ENCODE measurements around the gene DNAAF1. TPM values are rescaled to one million over a fixed set of nuclear protein-coding genes. Genes with fewer than 3 reads are reported as not detected.

The DNAAF1 gene
- polyA plus RNA-seq, 1 of the 3 experiments (the other 2 are of a cell fraction) = 0.35 TPM

- no peaks in the 10 kb centered on the region for H3K9me3 ChIP-seq
- H3K27me3 ChIP-seq (ENCODE audit: insufficient read depth) = no peaks in the 10 kb centered on the region
- no peak for TF ChIP-seq NRF1 (IDR thresholded peaks at IDR 0.05; ENCODE audit: low read depth, low read length)
- TF ChIP-seq EP300 (IDR thresholded peaks at IDR 0.05; ENCODE audit: borderline replicate concordance in 1 of 2, low read depth in 1 of 2, low read length in 1 of 2) = no peak
- TF ChIP-seq YY1 (IDR thresholded peaks at IDR 0.05; ENCODE audit: low read depth) = no peak
- TF ChIP-seq NFIC (IDR thresholded peaks at IDR 0.05; ENCODE audit: borderline replicate concordance) = no peak
- TF ChIP-seq CHD2 (IDR thresholded peaks at IDR 0.05; ENCODE audit: low read length, partially characterized antibody) = no peak
- no peak for TF ChIP-seq REST (IDR thresholded peaks at IDR 0.05; ENCODE audit: low read depth, low read length)
- no peak overlapping the region for H2AFZ ChIP-seq (ENCODE audit: low read depth)
- H3K9me2 ChIP-seq = no peaks in the 10 kb centered on the region
- no peaks in the 10 kb centered on the region for H3K4me1 ChIP-seq (ENCODE audit: control insufficient read depth in 1 of 2, insufficient read depth in 2 of 2, low read depth in 1 of 2, low read length in 1 of 2)
- no peak overlapping the region for H3K4me3 ChIP-seq (ENCODE audit: low read depth in 2 of 2, low read length in 1 of 2)
- POLR2A ChIA-PET = no interaction called here
- H3K36me3 ChIP-seq (replicated peaks in 1 of 2; ENCODE audit: control insufficient read depth in 1 of 2, insufficient read depth in 2 of 2, low read length in 1 of 2) = no peaks in the 10 kb centered on the region
- no peaks in the 10 kb centered on the region for H4K20me1 ChIP-seq (ENCODE audit: insufficient read depth)
- H3K9ac ChIP-seq = no peak overlapping the region
- no peaks in the 10 kb centered on the region for H3F3A ChIP-seq (replicated peaks; ENCODE audit: insufficient read depth)
- CTCF ChIA-PET = interaction anchor here (1.2 kb wide), 1 partner anchor 114 kb away, joined by 3 read pairs; no protein-coding TSS in a partner anchor
- H3K4me2 ChIP-seq = no peak overlapping the region
- DNase-seq = no peak
- no peaks in the 10 kb centered on the region for H3K79me2 ChIP-seq (ENCODE audit: insufficient read depth)
- WGBS (ENCODE audit: low lambda C conversion rate) = 76% methylated on average over 7 of the region's 7 CpGs
- H3K27ac ChIP-seq (ENCODE audit: low read depth in 2 of 2, low read length in 1 of 2) = no peak overlapping the region
Observed at GRCh38 chr16:84193480-84193879, 48.4 kb downstream of the DNAAF1 start.

- 93% methylated on average over 7 of the region's 11 CpGs for WGBS (ENCODE audit: low lambda C conversion rate)
- H3K4me3 ChIP-seq (ENCODE audit: low read depth in 2 of 2, low read length in 1 of 2) = no peak overlapping the region
- no peaks in the 10 kb centered on the region for H3K36me3 ChIP-seq (replicated peaks in 1 of 2; ENCODE audit: control insufficient read depth in 1 of 2, insufficient read depth in 2 of 2, low read length in 1 of 2)
- H3K9ac ChIP-seq = no peak overlapping the region
- no peak for DNase-seq
- no peaks in the 10 kb centered on the region for H3K27me3 ChIP-seq (ENCODE audit: insufficient read depth)
- no peaks in the 10 kb centered on the region for H3K79me2 ChIP-seq (ENCODE audit: insufficient read depth)
- ChIA-PET CTCF (interaction anchor here (1.2 kb wide), 1 partner anchor 114 kb away, joined by 3 read pairs; no protein-coding TSS in a partner anchor), POLR2A (no interaction called here)
- H3K9me2 ChIP-seq = no peaks in the 10 kb centered on the region
- H3F3A ChIP-seq (replicated peaks; ENCODE audit: insufficient read depth) = no peaks in the 10 kb centered on the region
- H3K9me3 ChIP-seq = no peaks in the 10 kb centered on the region
- no peaks in the 10 kb centered on the region for H4K20me1 ChIP-seq (ENCODE audit: insufficient read depth)
- no peak overlapping the region for H2AFZ ChIP-seq (ENCODE audit: low read depth)
- H3K4me2 ChIP-seq = no peak overlapping the region
- no peak overlapping the region for H3K27ac ChIP-seq (ENCODE audit: low read depth in 2 of 2, low read length in 1 of 2)
- no peaks in the 10 kb centered on the region for H3K4me1 ChIP-seq (ENCODE audit: control insufficient read depth in 1 of 2, insufficient read depth in 2 of 2, low read depth in 1 of 2, low read length in 1 of 2)
- TF ChIP-seq YY1 (IDR thresholded peaks at IDR 0.05; ENCODE audit: low read depth) (no peak), REST (IDR thresholded peaks at IDR 0.05; ENCODE audit: low read depth, low read length) (no peak), CHD2 (IDR thresholded peaks at IDR 0.05; ENCODE audit: low read length, partially characterized antibody) (no peak), EP300 (IDR thresholded peaks at IDR 0.05; ENCODE audit: borderline replicate concordance in 1 of 2, low read depth in 1 of 2, low read length in 1 of 2) (no peak), ELF1 (IDR thresholded peaks at IDR 0.05) (no peak), RCOR1 (IDR thresholded peaks at IDR 0.05; ENCODE audit: low read length) (no peak), CTCF (IDR thresholded peaks at IDR 0.05) (no peak), NRF1 (IDR thresholded peaks at IDR 0.05; ENCODE audit: low read depth, low read length) (no peak), RXRA (IDR thresholded peaks at IDR 0.05; ENCODE audit: borderline replicate concordance, low read depth) (no peak), RAD21 (IDR thresholded peaks at IDR 0.05; ENCODE audit: low read length) (no peak), MXI1 (IDR thresholded peaks at IDR 0.05; ENCODE audit: low read depth, low read length) (no peak), GATA2 (CRISPR knock-in tag; IDR thresholded peaks at IDR 0.05) (no peak), RFX5 (IDR thresholded peaks at IDR 0.05; ENCODE audit: low read length) (no peak), USF1 (IDR thresholded peaks at IDR 0.05; ENCODE audit: borderline replicate concordance, low read depth) (no peak), EZH2phosphoT487 (IDR thresholded peaks at IDR 0.05; ENCODE audit: borderline replicate concordance, low read depth) (no peak), MAX (IDR thresholded peaks at IDR 0.05; ENCODE audit: low read depth) (no peak)
Observed at GRCh38 chr16:84194018-84194417, 48.9 kb downstream of the DNAAF1 start.
